K562 (cell line): ENCODE results near the gene LAGE3. TPM values are rescaled to one million over a fixed set of nuclear protein-coding genes. Genes with fewer than 3 reads are reported as not detected.

Experiments
- ATAC-seq: fragments of 200-7000 bp; cut with Tn5 transposase; 3 replicates; pipeline ENCODE4 v1.9.1; 2020; ENCODE audit warnings: moderate library complexity
- BruUV-seq: library from RNA; stranded (reverse); fragments of 400-500 nt; replicated peaks from 2 replicates; lab custom pipeline; 2021; lab: Mats Ljungman, UMichigan
- CTCF ChIA-PET: fragments of 300-600 bp; formaldehyde crosslinking; extraction: SDS; loops from one replicate; lab custom pipeline; 2021; ENCODE audit warnings: low intra/inter-chr PET ratio; lab: Yijun Ruan, JAX
- POLR2A ChIA-PET: fragments of 300-600, 350-650 bp; sonication (Branson Sonifier 250); formaldehyde crosslinking; extraction: SDS; loops from one replicate; lab custom pipeline; 2021; ENCODE audit warnings: antibody characterized with exemption, inconsistent platforms; lab: Yijun Ruan, JAX
- DNase-seq, 4 experiments: peaks; one replicate each; pipeline versions ENCODE4 v3.0.0 to v3.0.0-alpha.2; 2011 to 2018; ENCODE audit warnings: low spot score in 3 of 4, mixed read lengths in 3 of 4; ENCODE audit errors: extremely low read depth in 1 of 4
- FAIRE-seq: peaks from 2 replicates; lab custom pipeline; 2011; peaks lifted over from hg19 to GRCh38; lab: Jason Lieb, UNC
- H2AFZ ChIP-seq: 2 replicates; pipeline ENCODE4 v1.6.0; 2011; ENCODE audit warnings: low read depth, low read length, control low read depth, inconsistent platforms
- H3K27ac ChIP-seq: fragments of 200-600 bp; 3 replicates; pipeline ENCODE4 v1.8.0; 2011; ENCODE audit warnings: low read depth, mild to moderate bottlenecking, control low read depth, inconsistent platforms, low read length, moderate library complexity, mixed read lengths; ENCODE audit errors: extremely low read depth
- H3K27me3 ChIP-seq, 2 experiments: fragments of 300-600 bp in 1 of 2; 2 replicates in 1 of 2; 3 replicates in 1 of 2; pipeline versions ENCODE4 v1.6.0 to v1.8.0; 2011; ENCODE audit warnings: inconsistent platforms in 2 of 2, low read length in 2 of 2, mild to moderate bottlenecking in 1 of 2, mixed read lengths in 1 of 2, moderate library complexity in 1 of 2; ENCODE audit not compliant: control insufficient read depth in 2 of 2, insufficient read depth in 2 of 2
- H3K36me3 ChIP-seq: fragments of 300-600 bp; 3 replicates; pipeline ENCODE4 v1.8.0; 2011; ENCODE audit warnings: mild to moderate bottlenecking, low read length, inconsistent platforms; ENCODE audit not compliant: control insufficient read depth, insufficient read depth
- H3K4me1 ChIP-seq, 2 experiments: fragments of 200-600 bp in 1 of 2; replicated peaks in 1 of 2; 2 replicates in 1 of 2; 3 replicates in 1 of 2; pipeline versions ENCODE4 v1.5.1 to v1.8.0; 2011; ENCODE audit warnings: inconsistent platforms in 2 of 2, low read length in 2 of 2, mild to moderate bottlenecking in 1 of 2, mixed read lengths in 1 of 2, moderate library complexity in 1 of 2; ENCODE audit not compliant: control insufficient read depth in 2 of 2, insufficient read depth in 2 of 2
- H3K4me2 ChIP-seq: 2 replicates; pipeline ENCODE4 v1.6.1; 2011; ENCODE audit warnings: low read length, control low read depth, inconsistent platforms, mixed read lengths; ENCODE audit not compliant: insufficient read depth
- H3K4me3 ChIP-seq: fragments of 200-600 bp; sonication (generic), shearing (Covaris generic); 2 replicates; pipeline ENCODE4 v1.5.1; 2016; ENCODE audit warnings: control low read depth, inconsistent platforms
- H3K79me2 ChIP-seq: fragments of 200-600 bp; 3 replicates; pipeline ENCODE4 v1.8.0; 2011; ENCODE audit warnings: low read length, inconsistent platforms; ENCODE audit not compliant: control insufficient read depth, insufficient read depth
- H3K9ac ChIP-seq, 2 experiments: 2 replicates each; pipeline versions ENCODE4 v1.6.0 to v1.6.1; 2011; ENCODE audit warnings: low read depth in 2 of 2, low read length in 2 of 2, control low read depth in 1 of 2, inconsistent platforms in 1 of 2, mild to moderate bottlenecking in 1 of 2, mixed read lengths in 1 of 2; ENCODE audit not compliant: insufficient read depth in 1 of 2
- H3K9me1 ChIP-seq: one replicate; pipeline ENCODE4 v1.6.0; 2011; ENCODE audit warnings: inconsistent platforms, mild to moderate bottlenecking, low read length, moderate library complexity; ENCODE audit not compliant: control insufficient read depth, insufficient read depth
- H3K9me3 ChIP-seq: replicated peaks from 2 replicates; pipeline ENCODE4 v1.5.1; 2011; ENCODE audit warnings: low read depth, low read length, inconsistent platforms; ENCODE audit not compliant: control insufficient read depth, insufficient read depth
- H4K20me1 ChIP-seq: replicated peaks from 2 replicates; pipeline ENCODE4 v1.6.1; 2011; ENCODE audit warnings: low read length, inconsistent platforms, mixed read lengths; ENCODE audit not compliant: control insufficient read depth, insufficient read depth
- ARID1B ChIP-seq: fragments of 450-650 bp; IDR thresholded peaks from 2 replicates; pipeline ENCODE4 v1.6.1; 2016; ENCODE audit warnings: antibody characterized with exemption, mild to moderate bottlenecking, inconsistent platforms
- CHCHD3 ChIP-seq: fragments of 250-450 bp; sonication (Bioruptor Pico); IDR thresholded peaks from 2 replicates; pipeline ENCODE4 v2.1.2; 2022; ENCODE audit warnings: mild to moderate bottlenecking
- CHD4 ChIP-seq: fragments of 200-600 bp; sonication (generic); IDR thresholded peaks from 3 replicates; pipeline ENCODE4 v1.6.1; 2012; ENCODE audit warnings: low read depth, mild to moderate bottlenecking, mixed read lengths, low read length, inconsistent platforms; ENCODE audit not compliant: insufficient read depth, insufficient replicate concordance, poor library complexity, severe bottlenecking
- CREB1 ChIP-seq, 2 experiments: sonication (generic) in 1 of 2; formaldehyde crosslinking in 1 of 2; IDR thresholded peaks; 2 replicates each; pipeline versions ENCODE4 v1.6.1 to v1.8.0; 2012 to 2022; ENCODE audit warnings: inconsistent platforms in 1 of 2, mild to moderate bottlenecking in 1 of 2, missing genetic modification reagents in 1 of 2, moderate library complexity in 1 of 2
- MITF ChIP-seq: IDR thresholded peaks from 2 replicates; pipeline ENCODE4 v1.6.1; 2014; ENCODE audit warnings: antibody characterized with exemption
- RBFOX2 ChIP-seq: fragments of 200-400 bp; formaldehyde crosslinking; IDR thresholded peaks from 2 replicates; pipeline ENCODE4 v1.6.1; 2017; ENCODE audit warnings: low read depth, mild to moderate bottlenecking, low read length, moderate library complexity
- XRCC4 ChIP-seq: IDR thresholded peaks from one replicate; pipeline ENCODE4 v1.6.1; 2011; ENCODE audit not compliant: insufficient read depth, insufficient read length; ENCODE audit errors: extremely low read depth
- ZNF23 ChIP-seq: fragments of 250-450 bp; sonication (Bioruptor Pico); IDR thresholded peaks from 2 replicates; pipeline ENCODE4 v1.4.0; 2020; ENCODE audit warnings: mild to moderate bottlenecking
- ZNF717 ChIP-seq: fragments of 250-450 bp; sonication (Bioruptor Pico); IDR thresholded peaks from 2 replicates; pipeline ENCODE4 v1.5.0; 2021
- WGBS: fragments of 100-300 bp; shearing (Covaris generic); methylation state at CpG from one replicate; pipeline ENCODE4 v1.1.6; 2016; ENCODE audit warnings: low coverage, mixed read lengths; ENCODE audit not compliant: insufficient coverage; ENCODE audit errors: missing lambda C conversion rate; 5-methylcytosine and 5-hydroxymethylcytosine counted together
- in situ Hi-C: fragments of 300-500 bp; cut with MboI; formaldehyde crosslinking; loops from 4 replicates; pipeline ENCODE4 v1.15.0; 2018; ENCODE audit warnings: inconsistent platforms, mixed read lengths
- intact Hi-C: fragments of 100-400 bp; cut with micrococcal nuclease; formaldehyde crosslinking; loops from 2 replicates; pipeline ENCODE4 v1.14.2; 2022
- polyA plus RNA-seq, 8 experiments: library from polyadenylated mRNA; depleted of rRNA in 4 of 8; stranded (reverse) in 5 of 8; unstranded in 3 of 8; fragments of >200 nt; fragmentation: Nextera tagmentation in 2 of 8; fragmentation: Illumina TruSeq in 1 of 8; extraction: Ambion mirVana in 2 of 8; extraction: Trizol in 1 of 8; gene quantifications; 2 replicates each; pipeline versions ENCODE4 v1.2.1 to v1.2.3, GENCODE V29; 2011 to 2014; ENCODE audit warnings: inconsistent platforms in 1 of 8, missing spikeins in 1 of 8
- total RNA-seq, 7 experiments: library from RNA; depleted of rRNA in 6 of 7; stranded (reverse); fragments of >200 nt in 6 of 7; fragmentation: Illumina TruSeq in 2 of 7; extraction: Trizol in 2 of 7; gene quantifications; 2 replicates each; pipeline versions ENCODE4 v1.2.1 to v1.2.3, GENCODE V29; 2011 to 2021; ENCODE audit warnings: low replicate concordance in 1 of 7
- TF ChIP-seq, protein P1 (sequence below): sonication (generic); formaldehyde crosslinking; IDR thresholded peaks from 2 replicates; pipeline ENCODE4 v1.5.0; 2020; ENCODE audit warnings: missing genetic modification reagents
- TF ChIP-seq, protein P2 (sequence below): fragments of 450-650 bp; IDR thresholded peaks from 2 replicates; pipeline ENCODE4 v1.6.1; 2016; ENCODE audit warnings: missing biosample characterization, missing genetic modification characterization
- TF ChIP-seq, protein P3 (sequence below): IDR thresholded peaks from 3 replicates; pipeline ENCODE4 v1.6.1; 2011; ENCODE audit warnings: borderline replicate concordance, mild to moderate bottlenecking; ENCODE audit not compliant: insufficient read length, insufficient read depth
- TF ChIP-seq, protein P4 (sequence below), 2 experiments: fragments of 200-800 bp in 1 of 2; sonication (Bioruptor generic) in 1 of 2; sonication (generic) in 1 of 2; formaldehyde crosslinking in 1 of 2; IDR thresholded peaks in 1 of 2; conservative IDR thresholded peaks in 1 of 2; 2 replicates each; pipeline versions ENCODE4 v1.5.0 to v1.6.1; 2016 to 2020; ENCODE audit warnings: missing compliant biosample characterization in 1 of 2, missing genetic modification characterization in 1 of 2, missing genetic modification reagents in 1 of 2

Gene LAGE3
- total and polyA plus RNA-seq, 9 of the 15 experiments (the other 6 are each of a cell fraction or from before 2014, with no cell fraction given): 28.2 to 125 (median 35.8) TPM

- POLR2A ChIA-PET: interaction anchor here (0.7 to 1.7 kb wide), 5 partner anchors 14 to 83 kb away, joined by 3 to 10 read pairs (median 4); partner anchors contain the start of genes DNASE1L1, PLXNA3, RPL10 and SLC10A3
- peak within 1 kb of the TSS; percentile 77; the same call in 1 of the 2 replicates for H2AFZ ChIP-seq
- TF ChIP-seq XRCC4 (no peak), CREB1 (IDR thresholded peaks at IDR 0.05) (peak; percentile 61), CREB1 (CRISPR knock-in tag; IDR thresholded peaks at IDR 0.05) (no peak), RBFOX2 (peak; percentile 63), MITF (peak; percentile 29; the same call in 1 of the 2 replicates), CHCHD3 (CRISPR knock-in tag) (no peak), CHD4 (no peak), ZNF717 (no peak), ZNF23 (CRISPR knock-in tag) (no peak), ARID1B (no peak)
- TF ChIP-seq, protein P1, sequence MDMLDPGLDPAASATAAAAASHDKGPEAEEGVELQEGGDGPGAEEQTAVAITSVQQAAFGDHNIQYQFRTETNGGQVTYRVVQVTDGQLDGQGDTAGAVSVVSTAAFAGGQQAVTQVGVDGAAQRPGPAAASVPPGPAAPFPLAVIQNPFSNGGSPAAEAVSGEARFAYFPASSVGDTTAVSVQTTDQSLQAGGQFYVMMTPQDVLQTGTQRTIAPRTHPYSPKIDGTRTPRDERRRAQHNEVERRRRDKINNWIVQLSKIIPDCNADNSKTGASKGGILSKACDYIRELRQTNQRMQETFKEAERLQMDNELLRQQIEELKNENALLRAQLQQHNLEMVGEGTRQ (CRISPR knock-in tag): peak; percentile 55
- TF ChIP-seq, protein P2, sequence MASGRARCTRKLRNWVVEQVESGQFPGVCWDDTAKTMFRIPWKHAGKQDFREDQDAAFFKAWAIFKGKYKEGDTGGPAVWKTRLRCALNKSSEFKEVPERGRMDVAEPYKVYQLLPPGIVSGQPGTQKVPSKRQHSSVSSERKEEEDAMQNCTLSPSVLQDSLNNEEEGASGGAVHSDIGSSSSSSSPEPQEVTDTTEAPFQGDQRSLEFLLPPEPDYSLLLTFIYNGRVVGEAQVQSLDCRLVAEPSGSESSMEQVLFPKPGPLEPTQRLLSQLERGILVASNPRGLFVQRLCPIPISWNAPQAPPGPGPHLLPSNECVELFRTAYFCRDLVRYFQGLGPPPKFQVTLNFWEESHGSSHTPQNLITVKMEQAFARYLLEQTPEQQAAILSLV (tag): no peak
- TF ChIP-seq, protein P3, sequence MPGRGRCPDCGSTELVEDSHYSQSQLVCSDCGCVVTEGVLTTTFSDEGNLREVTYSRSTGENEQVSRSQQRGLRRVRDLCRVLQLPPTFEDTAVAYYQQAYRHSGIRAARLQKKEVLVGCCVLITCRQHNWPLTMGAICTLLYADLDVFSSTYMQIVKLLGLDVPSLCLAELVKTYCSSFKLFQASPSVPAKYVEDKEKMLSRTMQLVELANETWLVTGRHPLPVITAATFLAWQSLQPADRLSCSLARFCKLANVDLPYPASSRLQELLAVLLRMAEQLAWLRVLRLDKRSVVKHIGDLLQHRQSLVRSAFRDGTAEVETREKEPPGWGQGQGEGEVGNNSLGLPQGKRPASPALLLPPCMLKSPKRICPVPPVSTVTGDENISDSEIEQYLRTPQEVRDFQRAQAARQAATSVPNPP: no peak
- TF ChIP-seq, protein P4, sequence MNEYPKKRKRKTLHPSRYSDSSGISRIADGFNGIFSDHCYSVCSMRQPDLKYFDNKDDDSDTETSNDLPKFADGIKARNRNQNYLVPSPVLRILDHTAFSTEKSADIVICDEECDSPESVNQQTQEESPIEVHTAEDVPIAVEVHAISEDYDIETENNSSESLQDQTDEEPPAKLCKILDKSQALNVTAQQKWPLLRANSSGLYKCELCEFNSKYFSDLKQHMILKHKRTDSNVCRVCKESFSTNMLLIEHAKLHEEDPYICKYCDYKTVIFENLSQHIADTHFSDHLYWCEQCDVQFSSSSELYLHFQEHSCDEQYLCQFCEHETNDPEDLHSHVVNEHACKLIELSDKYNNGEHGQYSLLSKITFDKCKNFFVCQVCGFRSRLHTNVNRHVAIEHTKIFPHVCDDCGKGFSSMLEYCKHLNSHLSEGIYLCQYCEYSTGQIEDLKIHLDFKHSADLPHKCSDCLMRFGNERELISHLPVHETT (CRISPR knock-in tag; conservative IDR thresholded peaks at IDR 0.05 in 1 of 2, IDR thresholded peaks at IDR 0.05 in 1 of 2): peak in 1 of 2 experiments; percentile 71; a peak in 2 of 4 replicates
Measured at GRCh38 chrX:154443992-154444754, 34.9 kb downstream of the LAGE3 start, which contains the start of gene FAM50A. TSS of gene FAM50A (plus strand) at chrX:154444141. CDS start at chrX:154444236, 95 bp downstream.

More at GRCh38 chrX:154443992-154444754, 34.9 kb downstream of the LAGE3 start, which contains the start of gene FAM50A:
- Histone ChIP-seq H3K36me3 (peaks cover 66% of the 10 kb centered on the region; the same call in 2 of the 3 replicates), H4K20me1 (no peaks in the 10 kb centered on the region), H3K9me3 (no peaks in the 10 kb centered on the region), H3K9me1 (no peaks in the 10 kb centered on the region), H3K27ac (peak within 1 kb of the TSS; percentile 80), H3K27me3 (no peaks in the 10 kb centered on the region), H3K4me2 (peak within 1 kb of the TSS; percentile 78), H3K9ac (peak within 1 kb of the TSS; percentile 89 to 97), H3K79me2 (peaks cover 18% of the 10 kb centered on the region), H3K4me1 (peaks cover 9 to 36% of the 10 kb centered on the region in 2 experiments; a peak in 4 of 5 replicates), H3K4me3 (peak within 1 kb of the TSS; percentile 76)
- FAIRE-seq (no peak), DNase-seq (peak; percentile 85 to 88 (median 86)), ATAC-seq (peak; percentile 94)
- CTCF ChIA-PET: no interaction called here
- no TSS peak for BruUV-seq
- intact Hi-C loops: no loop called here
- WGBS: 0% methylated on average over 5 of the region's 94 CpGs
- in situ Hi-C loops: no loop called here
